T-helper 2 cell treated with Interferon-gamma antibody and Interleukin-4, amounts not matched to agents 5 μg/mL and 100 μg/mL, for 36 hours (primary cell): Measurements from ENCODE around the gene NISCH.
A peak's percentile ranks its signal among the peaks of the same experiment; 100 is the strongest.

Experiments used
- DNase-seq: peaks from one replicate; pipeline ENCODE4 v3.0.0; 2021; ENCODE audit warnings: low spot score
- H3K27ac Mint-ChIP-seq: one replicate; pipeline ENCODE4 v1.8.0; 2021; ENCODE audit warnings: mild to moderate bottlenecking, mixed read lengths
- H3K27me3 Mint-ChIP-seq: one replicate; pipeline ENCODE4 v1.8.0; 2021; ENCODE audit warnings: low read depth, mixed read lengths
- H3K36me3 Mint-ChIP-seq: one replicate; pipeline ENCODE4 v1.8.0; 2021; ENCODE audit warnings: low read depth, mixed read lengths
- H3K4me1 Mint-ChIP-seq: one replicate; pipeline ENCODE4 v1.8.0; 2021; ENCODE audit warnings: low read depth, mixed read lengths
- H3K4me3 Mint-ChIP-seq: one replicate; pipeline ENCODE4 v1.8.0; 2022; ENCODE audit warnings: mild to moderate bottlenecking, moderate library complexity, mixed read lengths
- H3K9me3 Mint-ChIP-seq: one replicate; pipeline ENCODE4 v1.8.0; 2021; ENCODE audit warnings: mixed read lengths

Gene NISCH

GRCh38 chr3:52450489-52451236, 4.7 kb upstream of the NISCH start:
- H3K27me3 Mint-ChIP-seq, result no peaks in the 10 kb centered on the region
- no peak overlapping the region for H3K27ac Mint-ChIP-seq
- no peaks in the 10 kb centered on the region for H3K36me3 Mint-ChIP-seq
- H3K4me3 Mint-ChIP-seq, result no peak overlapping the region
- no peaks in the 10 kb centered on the region for H3K9me3 Mint-ChIP-seq
- no peak for DNase-seq
- H3K4me1 Mint-ChIP-seq, result peaks cover 13% of the 10 kb centered on the region

- H3K36me3 Mint-ChIP-seq, result no peaks in the 10 kb centered on the region
- peaks cover 18% of the 10 kb centered on the region for H3K4me1 Mint-ChIP-seq
- H3K27me3 Mint-ChIP-seq, result no peaks in the 10 kb centered on the region
- no peak for DNase-seq
- H3K9me3 Mint-ChIP-seq, result no peaks in the 10 kb centered on the region
- no peak overlapping the region for H3K4me3 Mint-ChIP-seq
- H3K27ac Mint-ChIP-seq, result no peak overlapping the region
Observed at GRCh38 chr3:52451237-52452083, 3.9 kb upstream of the NISCH start.

GRCh38 chr3:52452126-52452525, 3.3 kb upstream of the NISCH start:
- Mint-ChIP-seq H3K27ac (no peak overlapping the region), H3K27me3 (no peaks in the 10 kb centered on the region), H3K4me3 (no peak overlapping the region), H3K36me3 (peaks cover 4% of the 10 kb centered on the region), H3K9me3 (no peaks in the 10 kb centered on the region), H3K4me1 (peaks cover 21% of the 10 kb centered on the region)
- no peak for DNase-seq

GRCh38 chr3:52452570-52453221, 2.7 kb upstream of the NISCH start:
- peaks cover 7% of the 10 kb centered on the region for H3K36me3 Mint-ChIP-seq
- H3K4me1 Mint-ChIP-seq, result peaks cover 24% of the 10 kb centered on the region
- no peak overlapping the region for H3K27ac Mint-ChIP-seq

GRCh38 chr3:52453496-52454249, 1.7 kb upstream of the NISCH start, which contains the start of gene TNNC1:
TSS of gene TNNC1 (minus strand) at chr3:52454041. CDS start at chr3:52454015, 26 bp downstream.
- H3K27me3 Mint-ChIP-seq, result no peaks in the 10 kb centered on the region
- H3K36me3 Mint-ChIP-seq, result peaks cover 14% of the 10 kb centered on the region
- H3K27ac Mint-ChIP-seq, result peak within 1 kb of the TSS; percentile 93
- DNase-seq, result no peak
- no peaks in the 10 kb centered on the region for H3K9me3 Mint-ChIP-seq
- peaks cover 24% of the 10 kb centered on the region for H3K4me1 Mint-ChIP-seq
- H3K4me3 Mint-ChIP-seq, result peak within 1 kb of the TSS; percentile 98

More at GRCh38 chr3:52452570-52453221, 2.7 kb upstream of the NISCH start:
- Mint-ChIP-seq H3K4me3 (no peak overlapping the region), H3K9me3 (no peaks in the 10 kb centered on the region), H3K27me3 (no peaks in the 10 kb centered on the region)
- DNase-seq, result no peak

- Mint-ChIP-seq H3K36me3 (peaks cover 18% of the 10 kb centered on the region), H3K27ac (peak overlapping the region; percentile 93)
Observed at GRCh38 chr3:52454250-52454937, 1.0 kb upstream of the NISCH start.

GRCh38 chr3:52454938-52455282, 494 bp upstream of the NISCH start:
- Mint-ChIP-seq H3K4me1 (peaks cover 24% of the 10 kb centered on the region), H3K27me3 (no peaks in the 10 kb centered on the region), H3K27ac (peak overlapping the region; percentile 93), H3K4me3 (peak overlapping the region; percentile 98), H3K9me3 (no peaks in the 10 kb centered on the region), H3K36me3 (peaks cover 18% of the 10 kb centered on the region)
- no peak for DNase-seq

More at GRCh38 chr3:52454250-52454937, 1.0 kb upstream of the NISCH start:
- no peak for DNase-seq
- H3K4me3 Mint-ChIP-seq, result peak overlapping the region; percentile 98
- no peaks in the 10 kb centered on the region for H3K9me3 Mint-ChIP-seq
- H3K4me1 Mint-ChIP-seq, result peaks cover 24% of the 10 kb centered on the region
- no peaks in the 10 kb centered on the region for H3K27me3 Mint-ChIP-seq

- peaks cover 24% of the 10 kb centered on the region for H3K4me1 Mint-ChIP-seq
- H3K9me3 Mint-ChIP-seq, result no peaks in the 10 kb centered on the region
- no peak for DNase-seq
- no peaks in the 10 kb centered on the region for H3K27me3 Mint-ChIP-seq
- H3K4me3 Mint-ChIP-seq, result peak overlapping the region; percentile 98
- peaks cover 23% of the 10 kb centered on the region for H3K36me3 Mint-ChIP-seq
- H3K27ac Mint-ChIP-seq, result peak overlapping the region; percentile 93
Observed at GRCh38 chr3:52456169-52456799, 880 bp downstream of the NISCH start.

- DNase-seq, result no peak
- Mint-ChIP-seq H3K4me1 (peaks cover 24% of the 10 kb centered on the region), H3K9me3 (no peaks in the 10 kb centered on the region), H3K27me3 (no peaks in the 10 kb centered on the region), H3K36me3 (peaks cover 23% of the 10 kb centered on the region), H3K27ac (peak overlapping the region; percentile 57), H3K4me3 (peak overlapping the region; percentile 98)
Observed at GRCh38 chr3:52456800-52457183, 1.4 kb downstream of the NISCH start.

- DNase-seq, result no peak
- H3K4me1 Mint-ChIP-seq, result peaks cover 28% of the 10 kb centered on the region
- no peak overlapping the region for H3K27ac Mint-ChIP-seq
- no peaks in the 10 kb centered on the region for H3K27me3 Mint-ChIP-seq
- no peak overlapping the region for H3K4me3 Mint-ChIP-seq
- no peaks in the 10 kb centered on the region for H3K9me3 Mint-ChIP-seq
- H3K36me3 Mint-ChIP-seq, result peaks cover 27% of the 10 kb centered on the region
Observed at GRCh38 chr3:52458031-52458760, 2.8 kb downstream of the NISCH start.

- no peak for DNase-seq
- Mint-ChIP-seq H3K27me3 (no peaks in the 10 kb centered on the region), H3K36me3 (peaks cover 28% of the 10 kb centered on the region), H3K4me1 (peaks cover 28% of the 10 kb centered on the region), H3K27ac (no peak overlapping the region), H3K4me3 (no peak overlapping the region), H3K9me3 (no peaks in the 10 kb centered on the region)
Observed at GRCh38 chr3:52458770-52459545, 3.6 kb downstream of the NISCH start.

GRCh38 chr3:52461874-52462273, 6.5 kb downstream of the NISCH start:
- H3K36me3 Mint-ChIP-seq, result peaks cover 34% of the 10 kb centered on the region
- peaks cover 10% of the 10 kb centered on the region for H3K4me1 Mint-ChIP-seq
- DNase-seq, result no peak
- H3K9me3 Mint-ChIP-seq, result no peaks in the 10 kb centered on the region
- no peak overlapping the region for H3K4me3 Mint-ChIP-seq
- no peak overlapping the region for H3K27ac Mint-ChIP-seq
- H3K27me3 Mint-ChIP-seq, result no peaks in the 10 kb centered on the region
